Endothelial cell of umbilical vein (primary cell): Measurements from ENCODE around the gene IGFBP1. TPM values are rescaled to one million over a fixed set of nuclear protein-coding genes. Genes with fewer than 3 reads are reported as not detected.

Experiments used
- BruUV-seq: library from RNA; stranded (reverse); fragments of 400-500 nt; replicated peaks from 2 replicates; lab custom pipeline; 2021; lab: Mats Ljungman, UMichigan
- CTCF ChIA-PET: fragments of 300-600, 350-600 bp; sonication (Branson Sonifier 250); formaldehyde crosslinking; loops from one replicate; lab custom pipeline; 2021; ENCODE audit warnings: antibody characterized with exemption, inconsistent platforms; lab: Charles Lee
- POLR2A ChIA-PET: fragments of 300-600, 350-600 bp; sonication (Branson Sonifier 250); formaldehyde crosslinking; loops from one replicate; lab custom pipeline; 2021; ENCODE audit warnings: antibody characterized with exemption, inconsistent platforms; lab: Charles Lee
- DNase-seq: peaks from one replicate; pipeline ENCODE4 v3.0.0-alpha.2; 2011; ENCODE audit warnings: low read depth, low spot score
- FAIRE-seq: peaks from 2 replicates; lab custom pipeline; 2011; peaks lifted over from hg19 to GRCh38; lab: Jason Lieb, UNC
- H2AFZ ChIP-seq: 2 replicates; pipeline ENCODE4 v1.6.0; 2012; ENCODE audit warnings: low read depth, low read length, control low read depth, inconsistent platforms
- H3K27ac ChIP-seq: 2 replicates; pipeline ENCODE4 v1.5.1; 2011; ENCODE audit warnings: low read depth, mild to moderate bottlenecking, control low read depth, low read length, moderate library complexity; ENCODE audit not compliant: insufficient read depth
- H3K27me3 ChIP-seq, 2 experiments: 2 replicates each; pipeline versions ENCODE4 v1.6.0 to v1.6.1; 2011; ENCODE audit warnings: low read length in 2 of 2, mixed read lengths in 1 of 2; ENCODE audit not compliant: control insufficient read depth in 2 of 2, insufficient read depth in 2 of 2
- H3K36me3 ChIP-seq, 2 experiments: 2 replicates in 1 of 2; 3 replicates in 1 of 2; pipeline ENCODE4 v1.5.1; 2011; ENCODE audit warnings: low read length in 2 of 2, mild to moderate bottlenecking in 1 of 2, moderate library complexity in 1 of 2; ENCODE audit not compliant: control insufficient read depth in 2 of 2, insufficient read depth in 2 of 2; ENCODE audit errors: extremely low read depth in 1 of 2
- H3K4me1 ChIP-seq: 3 replicates; pipeline ENCODE4 v1.5.1; 2011; ENCODE audit warnings: mild to moderate bottlenecking, low read length; ENCODE audit not compliant: control insufficient read depth, insufficient read depth; ENCODE audit errors: extremely low read depth
- H3K4me2 ChIP-seq: 2 replicates; pipeline ENCODE4 v1.6.1; 2011; ENCODE audit warnings: low read length, control low read depth, mixed read lengths; ENCODE audit not compliant: insufficient read depth
- H3K4me3 ChIP-seq, 3 experiments: fragments of 200-600 bp in 1 of 3; sonication (generic), shearing (Covaris generic) in 1 of 3; replicated peaks in 1 of 3; 2 replicates each; pipeline ENCODE4 v1.5.1; 2011 to 2016; ENCODE audit warnings: control low read depth in 3 of 3, low read length in 3 of 3, mild to moderate bottlenecking in 2 of 3, inconsistent platforms in 1 of 3, low read depth in 1 of 3, moderate library complexity in 1 of 3; ENCODE audit not compliant: insufficient read depth in 1 of 3
- H3K79me2 ChIP-seq: 2 replicates; pipeline ENCODE4 v1.6.0; 2012; ENCODE audit warnings: low read length, inconsistent platforms; ENCODE audit not compliant: control insufficient read depth, insufficient read depth
- H3K9ac ChIP-seq: replicated peaks from 2 replicates; pipeline ENCODE3; 2011; ENCODE audit warnings: low read length, control low read depth; ENCODE audit not compliant: insufficient read depth; ENCODE audit errors: extremely low read depth
- H3K9me1 ChIP-seq: replicated peaks from 3 replicates; pipeline ENCODE4 v1.6.0; 2011; ENCODE audit warnings: mild to moderate bottlenecking, low read length; ENCODE audit not compliant: control insufficient read depth, insufficient read depth; ENCODE audit errors: extremely low read depth
- H3K9me3 ChIP-seq: replicated peaks from 2 replicates; pipeline ENCODE4 v1.5.1; 2012; ENCODE audit warnings: low read length, inconsistent platforms; ENCODE audit not compliant: control insufficient read depth, insufficient read depth
- H4K20me1 ChIP-seq: replicated peaks from 2 replicates; pipeline ENCODE3; 2011; ENCODE audit warnings: mild to moderate bottlenecking, low read length; ENCODE audit not compliant: control insufficient read depth, insufficient read depth; ENCODE audit errors: extremely low read depth
- CTCF ChIP-seq, 2 donors: IDR thresholded peaks; 1 replicate in 1 of 2; 2 replicates in 1 of 2; pipeline ENCODE4 v1.5.1; 2011; ENCODE audit warnings: low read length in 2 of 2, mild to moderate bottlenecking in 2 of 2, moderate library complexity in 2 of 2, control low read depth in 1 of 2, inconsistent platforms in 1 of 2, low read depth in 1 of 2; ENCODE audit not compliant: insufficient read depth in 1 of 2; ENCODE audit errors: extremely low read depth in 1 of 2
- EZH2 ChIP-seq: IDR thresholded peaks from 2 replicates; pipeline ENCODE4 v1.6.1; 2012; ENCODE audit warnings: borderline replicate concordance, low read depth, mild to moderate bottlenecking, moderate library complexity, low read length, inconsistent platforms; ENCODE audit not compliant: severe bottlenecking
- FOS ChIP-seq: IDR thresholded peaks from 2 replicates; pipeline ENCODE4 v1.6.1; 2011; ENCODE audit warnings: mild to moderate bottlenecking, low read length, moderate library complexity, borderline replicate concordance; ENCODE audit not compliant: insufficient read depth
- GATA2 ChIP-seq: IDR thresholded peaks from 2 replicates; pipeline ENCODE4 v1.7.0; 2011; ENCODE audit warnings: low read depth, mild to moderate bottlenecking, moderate library complexity, mixed read lengths, low read length; ENCODE audit not compliant: insufficient read length, insufficient read depth
- JUN ChIP-seq: IDR thresholded peaks from 2 replicates; pipeline ENCODE4 v1.6.1; 2011; ENCODE audit warnings: borderline replicate concordance, low read depth; ENCODE audit not compliant: insufficient read length, insufficient read depth
- MAX ChIP-seq: IDR thresholded peaks from 2 replicates; pipeline ENCODE4 v1.6.1; 2011; ENCODE audit not compliant: insufficient read depth, insufficient read length
- MYC ChIP-seq: IDR thresholded peaks from one replicate; pipeline ENCODE4 v1.6.1; 2011; ENCODE audit warnings: mild to moderate bottlenecking, low read depth, low read length
- POLR2A ChIP-seq: IDR thresholded peaks from 2 replicates; pipeline ENCODE4 v1.6.1; 2012; ENCODE audit warnings: low read depth, mild to moderate bottlenecking, control low read depth, low read length
- POLR2AphosphoS5 ChIP-seq: IDR thresholded peaks from 2 replicates; pipeline ENCODE4 v1.6.1; 2012; ENCODE audit warnings: low read depth, mild to moderate bottlenecking, control low read depth, low read length, moderate library complexity; ENCODE audit not compliant: insufficient read depth
- dilution Hi-C: fragments of 300-500 bp; cut with MboI; formaldehyde crosslinking; loops from one replicate; pipeline ENCODE4 v1.15.0; 2019; ENCODE audit warnings: low sequenced_read_pairs; ENCODE audit not compliant: extremely low pct_ligation_motif_present
- intact Hi-C: fragments of 100-400 bp; cut with micrococcal nuclease; formaldehyde crosslinking; loops from one replicate; pipeline ENCODE4 v1.10.0; 2022
- polyA plus RNA-seq, 4 experiments: library from polyadenylated mRNA; depleted of rRNA in 3 of 4; stranded (reverse) in 3 of 4; unstranded in 1 of 4; fragments of >200 nt; gene quantifications; 2 replicates each; pipeline versions ENCODE4 v1.2.1 to v1.2.3, GENCODE V29; 2011 to 2012; ENCODE audit warnings: missing spikeins in 1 of 4
- total RNA-seq: library from RNA; stranded (reverse); gene quantifications from 2 replicates; pipeline ENCODE4 v1.2.3, GENCODE V29; 2021

The IGFBP1 gene
- total and polyA plus RNA-seq, 2 donors (not counting 3 experiments of a cell fraction or from before 2014, with no cell fraction given), result 0.57 to 4.0 TPM

GRCh38 chr7:45912972-45913371 lies 24.7 kb downstream of the IGFBP1 start:
- no peaks in the 10 kb centered on the region for H3K9me1 ChIP-seq
- DNase-seq (no peak), FAIRE-seq (no peak)
- dilution Hi-C loops (no loop called here), intact Hi-C loops (no loop called here)
- H3K79me2 ChIP-seq, result no peaks in the 10 kb centered on the region
- H3K4me2 ChIP-seq, result no peak overlapping the region
- BruUV-seq, result no TSS peak
- H2AFZ ChIP-seq, result no peak overlapping the region
- POLR2A ChIA-PET, result no interaction called here
- H3K4me3 ChIP-seq, result no peak overlapping the region
- no peak overlapping the region for H3K9ac ChIP-seq
- CTCF ChIA-PET, result interaction anchor here (0.7 to 3.3 kb wide), 4 partner anchors 10 to 1188 kb away, joined by 3 to 17 read pairs (median 4); no protein-coding TSS in a partner anchor
- H3K9me3 ChIP-seq, result no peaks in the 10 kb centered on the region
- no peaks in the 10 kb centered on the region for H3K4me1 ChIP-seq
- H3K36me3 ChIP-seq, result no peaks in the 10 kb centered on the region
- peaks cover 0 to 2% of the 10 kb centered on the region in 2 experiments for H3K27me3 ChIP-seq
- TF ChIP-seq JUN (no peak), GATA2 (no peak), CTCF (IDR thresholded peaks at IDR 0.05; ENCODE audit: extremely low read depth in 1 of 2, insufficient read depth in 1 of 2, low read depth in 1 of 2, low read length in 2 of 2) (no peak), FOS (no peak), MYC (no peak), POLR2A (no peak), MAX (no peak), EZH2 (no peak), POLR2AphosphoS5 (no peak)
- no peaks in the 10 kb centered on the region for H4K20me1 ChIP-seq
- no peak overlapping the region for H3K27ac ChIP-seq
